Natural killer cell (primary cell): ENCODE results near the gene GAS2. TPM values are rescaled to one million over a fixed set of nuclear protein-coding genes. Genes with fewer than 3 reads are reported as not detected.
A peak's percentile ranks its signal among the peaks of the same experiment; 100 is the strongest.

ENCODE experiments used
- ATAC-seq, 3 donors: fragments of 150-1000 bp in 2 of 3; fragments of 200-7000 bp in 1 of 3; cut with Tn5 transposase; 1 replicate in 1 of 3; 2 replicates in 2 of 3; pipeline ENCODE4 v1.10.0; 2021; ENCODE audit warnings: mild to moderate bottlenecking in 2 of 3, moderate library complexity in 2 of 3
- DNase-seq, 2 donors: peaks; one replicate each; pipeline versions ENCODE4 v3.0.0 to v3.0.0-alpha.2; 2013 to 2021; ENCODE audit warnings: mixed read lengths in 1 of 2
- H3K27ac ChIP-seq: one replicate; pipeline ENCODE4 v1.5.1; 2013; ENCODE audit warnings: mild to moderate bottlenecking, low read length
- H3K27me3 ChIP-seq: one replicate; pipeline ENCODE4 v1.6.1; 2013; ENCODE audit warnings: low read length; ENCODE audit not compliant: control insufficient read depth, insufficient read depth
- H3K36me3 ChIP-seq: one replicate; pipeline ENCODE4 v1.6.1; 2013; ENCODE audit warnings: low read length; ENCODE audit not compliant: control insufficient read depth, insufficient read depth
- H3K4me1 ChIP-seq: one replicate; pipeline ENCODE4 v1.6.1; 2013; ENCODE audit warnings: low read length; ENCODE audit not compliant: control insufficient read depth, insufficient read depth
- H3K4me3 ChIP-seq: one replicate; pipeline ENCODE4 v1.5.1; 2013; ENCODE audit warnings: low read length
- H3K9me3 ChIP-seq: one replicate; pipeline ENCODE4 v1.6.1; 2013; ENCODE audit warnings: low read length; ENCODE audit not compliant: control insufficient read depth, insufficient read depth
- H3K27ac Mint-ChIP-seq, 2 donors: one replicate each; pipeline ENCODE4 v1.8.0; 2022; ENCODE audit warnings: mild to moderate bottlenecking in 2 of 2, mixed read lengths in 2 of 2, moderate library complexity in 1 of 2
- H3K27me3 Mint-ChIP-seq, 2 donors: one replicate each; pipeline ENCODE4 v1.8.0; 2022; ENCODE audit warnings: low read depth in 2 of 2, mixed read lengths in 2 of 2
- H3K36me3 Mint-ChIP-seq: one replicate; pipeline ENCODE4 v1.8.0; 2022; ENCODE audit warnings: mixed read lengths
- H3K4me1 Mint-ChIP-seq, 2 donors: one replicate each; pipeline ENCODE4 v1.8.0; 2022; ENCODE audit warnings: mixed read lengths in 2 of 2
- H3K4me3 Mint-ChIP-seq: one replicate; pipeline ENCODE4 v1.8.0; 2022; ENCODE audit warnings: mild to moderate bottlenecking, moderate library complexity, mixed read lengths
- H3K9me3 Mint-ChIP-seq, 2 donors: one replicate each; pipeline ENCODE4 v1.8.0; 2022; ENCODE audit warnings: mixed read lengths in 2 of 2
- CTCF ChIP-seq: fragments of 200-600 bp; IDR thresholded peaks from one replicate; pipeline ENCODE4 v1.8.0; 2022; ENCODE audit warnings: antibody characterized with exemption
- WGBS: methylation state at CpG from one replicate; pipeline ENCODE4 v1.1.7; 2013; ENCODE audit warnings: missing lambda C conversion rate; ENCODE audit not compliant: insufficient coverage; 5-methylcytosine and 5-hydroxymethylcytosine counted together
- intact Hi-C: fragments of 100-400 bp; cut with micrococcal nuclease; formaldehyde crosslinking; loops from one replicate; pipeline ENCODE4 v1.14.2; 2022
- total RNA-seq, 4 donors: library from RNA; stranded (reverse); fragments of 120-200 nt in 1 of 4; gene quantifications; one replicate each; pipeline versions ENCODE4 v1.2.3 to v1.2.4, GENCODE V29; 2013 to 2022

The GAS2 gene
- total RNA-seq, 3 donors from 2014 or later (not counting 1 experiment from before 2014, with no cell fraction given), result 2.0 to 3.5 (median 2.5) TPM

- H3K4me1 Mint-ChIP-seq, result peaks cover 31 to 34% of the 10 kb centered on the region in 2 donors
- WGBS, result under 1% methylated on average over 55 of the region's 55 CpGs
Measured at GRCh38 chr11:22625448-22626287, 40.7 kb upstream of the GAS2 start, which contains the start of gene FANCF. TSS of gene FANCF (minus strand) at chr11:22625823. CDS start at chr11:22625810, 13 bp downstream.

DNA sequence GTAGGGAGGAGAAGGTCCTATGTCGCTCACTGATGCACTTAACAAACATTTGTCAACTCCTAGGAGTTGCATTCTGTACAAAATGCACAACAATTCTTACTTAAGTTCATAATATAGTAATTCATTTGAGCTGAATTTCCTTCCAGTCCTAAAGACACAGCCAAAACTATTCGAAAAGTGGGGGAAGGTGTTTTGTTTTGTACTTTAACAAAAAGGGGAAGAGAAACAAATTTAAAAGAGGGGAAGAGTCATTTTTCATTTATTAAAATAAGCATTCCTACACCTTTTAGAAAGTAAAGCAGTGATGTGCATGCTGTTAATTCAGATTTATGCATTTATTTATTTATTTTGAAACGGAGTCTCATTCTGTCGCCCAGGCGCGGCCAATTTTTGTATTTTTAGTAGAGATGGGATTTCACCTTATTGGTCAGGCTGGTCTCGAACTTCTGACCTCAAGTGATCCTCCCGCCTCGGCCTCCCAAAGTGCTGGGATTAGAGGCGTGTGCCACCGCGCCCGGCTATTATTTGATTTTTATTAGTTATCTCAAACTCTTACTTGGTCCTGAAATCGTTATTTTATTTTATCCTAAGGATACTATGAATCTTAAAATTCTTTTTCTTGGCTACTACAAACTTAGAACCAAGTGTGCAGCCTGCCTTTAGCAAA is 39.7 kb upstream of the GAS2 start:
- intact Hi-C loops, result no loop called here
- Histone ChIP-seq H3K27me3 (no peaks in the 10 kb centered on the region), H3K9me3 (no peaks in the 10 kb centered on the region), H3K36me3 (peaks cover 2% of the 10 kb centered on the region), H3K4me1 (peaks cover 11% of the 10 kb centered on the region), H3K27ac (peak overlapping the region; percentile 92), H3K4me3 (no peak overlapping the region)
- no peak for ATAC-seq
- Mint-ChIP-seq H3K27me3 (peaks cover 0 to under 1% of the 10 kb centered on the region in 2 donors), H3K4me1 (peaks cover 20 to 24% of the 10 kb centered on the region in 2 donors), H3K9me3 (no peaks in the 10 kb centered on the region), H3K4me3 (peak overlapping the region; percentile 98), H3K36me3 (no peaks in the 10 kb centered on the region), H3K27ac (peak overlapping the region; percentile 96 to 97)
- WGBS, result 100% methylated on average over 5 of the region's 14 CpGs
- TF ChIP-seq CTCF, result no peak
- DNase-seq, result peak in 1 of 2 donors; percentile 14

More at GRCh38 chr11:22625448-22626287, 40.7 kb upstream of the GAS2 start, which contains the start of gene FANCF:
- DNase-seq (peak; percentile 86 to 100), ATAC-seq (peak; percentile 92 to 97 (median 94))
- Histone ChIP-seq H3K27ac (peak within 1 kb of the TSS; percentile 92), H3K9me3 (no peaks in the 10 kb centered on the region), H3K27me3 (no peaks in the 10 kb centered on the region), H3K4me1 (peaks cover 11% of the 10 kb centered on the region), H3K4me3 (peak within 1 kb of the TSS; percentile 75), H3K36me3 (peaks cover 2% of the 10 kb centered on the region)
- TF ChIP-seq CTCF, result no peak
- intact Hi-C loops, result loop anchor here (2.0 kb wide), 1 partner anchor 203 kb away; the partner anchor contains the start of gene SVIP
- H3K27me3 Mint-ChIP-seq, result no peaks in the 10 kb centered on the region
- peak within 1 kb of the TSS; percentile 98 for H3K4me3 Mint-ChIP-seq
- peaks cover 7% of the 10 kb centered on the region for H3K36me3 Mint-ChIP-seq
- H3K9me3 Mint-ChIP-seq, result no peaks in the 10 kb centered on the region
- peak within 1 kb of the TSS; percentile 96 to 97 for H3K27ac Mint-ChIP-seq

DNA sequence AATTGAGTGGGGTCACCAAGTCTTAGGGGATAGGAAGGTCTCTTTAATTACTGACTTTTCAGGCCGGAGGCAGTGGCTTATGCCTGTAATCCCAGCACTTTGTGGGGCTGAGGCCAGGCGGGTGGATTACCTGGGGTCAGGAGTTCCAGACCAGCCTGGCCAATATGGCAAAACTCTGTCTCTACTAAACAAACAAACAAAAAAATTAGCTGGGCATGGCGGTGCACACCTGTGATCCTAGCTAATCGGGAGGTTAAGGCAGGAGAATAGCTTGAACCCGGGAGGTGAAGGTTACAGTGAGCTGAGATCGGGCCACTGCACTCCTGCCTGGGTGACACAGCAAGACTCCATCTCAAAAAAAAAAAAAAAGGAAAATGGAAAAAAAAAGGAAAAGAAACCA is 39.0 kb upstream of the GAS2 start:
- H3K36me3 Mint-ChIP-seq, result no peaks in the 10 kb centered on the region
- no peak for ATAC-seq
- intact Hi-C loops, result no loop called here
- WGBS, result 97% methylated on average over 6 of the region's 6 CpGs
- no peaks in the 10 kb centered on the region for H3K9me3 ChIP-seq
- no peaks in the 10 kb centered on the region for H3K27me3 ChIP-seq
- TF ChIP-seq CTCF, result no peak
- peaks cover 11% of the 10 kb centered on the region for H3K4me1 ChIP-seq
- peaks cover 1% of the 10 kb centered on the region for H3K36me3 ChIP-seq
- H3K27ac Mint-ChIP-seq, result peak overlapping the region in 1 of 2 donors; percentile 96
- H3K27me3 Mint-ChIP-seq, result peaks cover 0 to 8% of the 10 kb centered on the region in 2 donors
- no peak overlapping the region for H3K4me3 Mint-ChIP-seq
- peaks cover 18% of the 10 kb centered on the region in 2 donors for H3K4me1 Mint-ChIP-seq
- H3K27ac ChIP-seq, result no peak overlapping the region
- no peak overlapping the region for H3K4me3 ChIP-seq
- H3K9me3 Mint-ChIP-seq, result no peaks in the 10 kb centered on the region
- DNase-seq, result no peak
